Activated gamma-delta T cell (primary cell): Measurements from ENCODE around the gene KCNJ18.
"Not testable (repeated sequence)": the region's sequence is repeated elsewhere in the genome, so short reads cannot be mapped to it uniquely, and the experiment has no call there.

ENCODE experiments used
- DNase-seq: peaks from one replicate; lab custom pipeline; 2025; lab: John Stamatoyannopoulos, UW

Gene KCNJ18

DNA sequence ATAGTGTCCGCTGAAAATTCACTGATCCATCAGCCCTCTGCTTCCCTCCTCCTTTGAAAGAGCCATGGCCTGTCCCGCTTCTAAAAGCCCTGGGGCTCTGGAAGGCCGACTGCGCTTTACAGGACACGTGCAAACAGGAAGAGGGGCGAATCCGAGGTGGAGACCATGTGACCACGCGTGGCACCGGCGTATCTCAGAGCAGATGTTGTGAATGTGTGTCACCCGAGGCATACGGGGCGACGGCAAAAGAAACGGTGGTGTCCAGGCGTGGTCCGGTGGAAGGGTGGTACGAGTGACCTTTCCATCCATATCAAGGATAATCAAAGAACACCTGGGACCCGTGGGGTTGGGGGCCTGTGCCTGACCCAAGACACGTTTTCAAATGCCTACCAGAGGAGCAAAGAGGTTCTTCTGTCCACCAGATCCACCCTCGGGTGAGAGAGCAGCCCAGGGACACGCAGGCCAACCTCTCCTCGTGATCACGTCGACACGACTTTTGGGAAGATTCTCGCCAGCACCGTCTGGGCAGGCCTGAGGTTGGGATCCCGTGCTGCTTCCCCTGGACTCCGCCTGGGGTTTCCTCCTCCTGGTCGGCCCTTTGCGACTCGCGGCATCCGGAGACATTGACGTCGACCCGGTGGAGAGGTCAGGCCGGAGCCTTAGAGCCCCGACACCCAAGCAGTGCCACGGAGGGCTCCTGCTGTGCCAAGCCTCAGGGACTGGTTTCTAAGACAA lies 7.1 kb upstream of the KCNJ18 start:
- DNase-seq, result not testable (repeated sequence)

DNA sequence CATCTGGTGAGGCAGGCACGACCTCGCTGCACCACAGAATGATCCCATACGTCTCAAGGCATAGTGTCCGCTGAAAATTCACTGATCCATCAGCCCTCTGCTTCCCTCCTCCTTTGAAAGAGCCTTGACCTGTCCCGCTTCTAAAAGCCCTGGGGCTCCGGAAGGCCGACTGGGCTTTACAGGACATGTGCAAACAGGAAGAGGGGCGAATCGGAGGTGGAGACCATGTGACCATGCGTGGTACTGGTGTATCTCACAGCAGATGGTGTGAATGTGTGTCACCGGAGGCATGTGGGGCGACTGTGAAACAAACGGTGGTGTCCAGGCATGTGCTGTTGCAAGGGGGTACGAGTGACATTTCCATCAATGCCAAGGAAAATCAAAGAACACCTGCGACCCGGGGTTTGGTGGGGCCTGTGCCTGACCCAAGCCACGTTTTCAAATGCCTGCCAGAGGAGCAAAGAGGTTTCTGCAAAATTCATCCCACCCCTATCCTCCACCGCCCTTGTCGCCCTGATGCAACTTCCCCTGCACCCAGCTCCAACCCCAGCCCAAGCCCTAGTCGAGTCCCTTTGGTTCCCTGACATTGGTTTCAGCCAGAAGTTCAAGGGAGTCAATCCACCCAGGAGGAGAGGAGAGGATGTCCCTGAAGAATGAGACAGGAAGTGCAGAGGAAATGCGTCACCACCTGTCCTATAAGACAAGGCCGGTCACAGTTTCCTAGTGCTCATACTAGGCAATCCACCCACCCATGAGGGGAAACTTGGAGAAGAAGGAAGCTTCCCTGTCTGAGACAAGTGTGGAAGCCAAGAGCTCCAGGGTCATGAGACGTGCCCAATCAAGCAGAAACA lies 5.9 kb upstream of the KCNJ18 start:
- no peak for DNase-seq

DNA sequence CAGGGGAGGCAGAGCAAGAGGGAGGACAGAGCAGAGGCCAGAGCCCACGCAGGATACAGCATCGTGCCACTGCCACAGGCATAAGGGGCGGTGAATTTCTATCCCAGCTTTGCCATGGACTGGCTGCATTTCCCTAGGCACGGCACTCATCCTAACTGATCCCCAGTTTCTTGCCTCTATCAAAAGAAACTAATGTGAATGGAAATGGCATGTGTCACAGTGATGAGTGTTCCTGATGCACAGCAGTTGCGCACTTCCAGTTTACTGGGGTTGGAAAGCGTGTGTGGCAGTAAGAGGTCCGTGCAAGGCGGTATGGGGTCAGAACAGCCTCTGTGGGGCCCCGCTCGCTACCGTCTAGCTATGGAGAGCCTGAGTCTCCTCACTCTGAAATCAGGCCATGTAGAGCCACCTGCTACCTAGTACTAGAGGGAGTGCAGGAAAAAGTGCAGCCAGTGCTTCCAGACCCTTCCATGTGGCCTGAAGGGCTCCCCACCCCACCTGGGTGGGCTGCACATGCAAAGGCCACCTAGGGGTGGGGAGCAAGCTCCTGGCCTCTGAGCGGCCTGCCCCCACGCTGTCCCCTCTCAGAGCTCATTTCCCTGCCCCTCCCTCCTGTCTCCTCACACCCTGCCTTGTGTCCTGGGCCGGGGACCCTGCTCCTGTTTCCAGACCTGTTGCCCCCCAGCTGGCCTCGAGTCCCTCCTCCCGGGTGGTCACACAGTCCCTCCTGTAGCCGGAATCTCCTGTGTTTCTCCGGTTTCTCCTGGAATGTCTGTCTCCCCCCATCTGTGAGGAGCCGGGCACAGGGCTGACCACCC lies 5.0 kb upstream of the KCNJ18 start:
- DNase-seq, result no peak

DNA sequence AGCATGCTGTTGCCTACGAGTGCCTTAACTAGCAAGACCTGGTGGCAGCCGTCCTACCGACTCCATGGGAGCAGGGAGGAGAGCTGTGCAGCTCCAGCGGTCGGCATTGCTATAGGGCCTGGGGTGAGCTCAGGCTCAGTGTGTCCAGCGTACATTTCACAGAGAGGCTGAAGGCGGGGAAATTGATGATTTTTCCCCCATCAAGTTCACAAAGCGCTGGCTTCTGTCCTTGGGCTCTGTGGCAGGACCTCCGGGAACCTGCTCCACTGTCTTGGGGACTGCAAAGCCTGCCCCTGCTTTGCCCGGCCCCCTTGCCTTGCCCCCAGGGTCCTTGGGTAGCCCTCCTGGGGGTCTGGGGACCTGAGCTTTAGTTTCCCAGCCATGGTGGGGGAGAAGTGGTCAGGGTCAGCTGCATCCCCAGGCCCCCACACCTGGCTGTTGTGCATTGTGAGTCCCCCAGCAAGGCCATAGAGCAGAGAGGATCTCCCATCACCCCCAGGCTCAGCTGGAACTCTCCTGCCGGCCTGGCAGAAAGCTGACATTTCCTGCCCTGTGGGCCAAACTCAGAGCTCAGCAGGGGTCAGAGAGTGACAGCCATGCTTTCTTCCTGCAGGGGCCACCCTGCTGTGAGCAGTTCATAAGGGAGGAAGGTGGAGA lies 3.9 kb upstream of the KCNJ18 start:
- DNase-seq, result no peak

DNA sequence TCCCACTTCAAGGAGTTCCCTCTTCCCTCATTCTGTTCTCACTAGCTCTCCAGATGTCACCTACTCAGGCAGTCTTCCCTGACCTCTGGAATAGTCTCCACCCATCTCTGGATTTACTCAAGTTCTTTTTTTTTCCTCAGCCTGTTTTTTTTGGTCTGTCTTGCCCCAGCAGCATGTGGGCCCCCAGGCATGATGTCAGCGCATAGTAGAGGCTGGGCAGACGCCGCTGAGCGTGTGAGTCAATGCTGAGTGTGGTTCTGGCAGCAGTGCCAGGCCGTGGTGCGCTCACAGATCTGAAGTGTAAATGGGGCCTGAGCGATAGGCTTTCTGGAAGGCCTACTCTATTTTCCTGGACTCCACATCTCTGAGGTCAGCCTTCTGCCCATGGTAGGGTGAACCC lies 2.7 kb upstream of the KCNJ18 start:
- no peak for DNase-seq

DNA sequence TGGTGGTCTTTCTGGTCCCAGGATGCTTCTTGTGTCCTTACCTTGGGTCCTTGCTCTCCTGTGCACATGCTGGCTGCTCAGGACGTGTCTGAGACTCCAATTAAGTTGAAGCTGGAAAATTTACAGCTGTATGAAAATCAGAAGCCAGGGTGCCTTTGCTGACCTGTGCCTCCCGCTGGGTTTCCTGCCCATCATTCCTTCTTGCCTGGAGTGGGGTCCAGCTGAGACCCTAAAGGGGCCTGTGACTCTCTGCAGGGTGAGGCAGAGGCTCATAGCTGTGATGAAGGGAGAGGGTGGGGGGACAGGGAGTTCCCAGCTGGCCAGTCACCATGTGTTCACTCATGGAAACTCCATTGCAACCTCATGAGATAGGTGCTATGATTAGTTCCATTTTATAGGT lies 1.5 kb upstream of the KCNJ18 start:
- DNase-seq, result not testable (repeated sequence)

DNA sequence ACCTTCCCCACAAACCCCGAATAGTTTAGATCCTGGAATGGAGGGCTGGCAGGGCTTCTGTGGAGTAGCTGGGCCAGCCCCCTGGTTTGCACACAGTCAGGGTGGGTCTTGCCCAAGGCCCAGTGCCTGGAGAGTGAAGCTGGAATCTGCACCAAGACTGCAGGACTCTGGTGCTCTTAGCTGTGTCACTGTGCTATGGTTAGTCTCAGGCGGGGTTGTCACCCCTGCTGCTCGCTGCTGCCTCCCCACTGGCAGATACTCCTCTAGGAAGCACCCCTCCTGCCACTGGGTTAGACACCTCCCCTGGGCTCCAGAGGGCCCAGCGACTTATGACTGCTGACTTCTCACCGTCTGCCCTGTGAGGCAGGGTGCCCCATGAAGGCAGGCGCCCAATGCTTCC lies 842 bp upstream of the KCNJ18 start:
- not testable (repeated sequence) for DNase-seq

DNA sequence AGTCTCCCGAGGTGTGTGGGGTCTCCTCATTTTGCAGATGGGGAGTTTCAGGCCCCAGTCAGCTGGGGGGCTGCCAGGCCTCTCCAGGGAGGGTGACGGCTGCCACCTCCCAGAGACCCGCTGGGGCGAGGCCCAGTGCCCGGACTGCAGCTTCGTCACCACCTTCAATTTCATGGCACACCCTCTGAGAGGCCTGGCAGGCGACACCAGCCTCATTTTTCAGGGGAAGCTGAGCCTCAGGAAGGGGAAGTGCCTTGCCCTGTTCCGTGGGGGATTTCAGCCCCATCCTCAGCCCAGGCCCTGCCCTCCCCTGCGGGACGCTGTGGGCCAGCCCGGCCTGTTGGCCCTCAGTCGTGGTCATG lies 362 bp downstream of the KCNJ18 start:
- not testable (repeated sequence) for DNase-seq

DNA sequence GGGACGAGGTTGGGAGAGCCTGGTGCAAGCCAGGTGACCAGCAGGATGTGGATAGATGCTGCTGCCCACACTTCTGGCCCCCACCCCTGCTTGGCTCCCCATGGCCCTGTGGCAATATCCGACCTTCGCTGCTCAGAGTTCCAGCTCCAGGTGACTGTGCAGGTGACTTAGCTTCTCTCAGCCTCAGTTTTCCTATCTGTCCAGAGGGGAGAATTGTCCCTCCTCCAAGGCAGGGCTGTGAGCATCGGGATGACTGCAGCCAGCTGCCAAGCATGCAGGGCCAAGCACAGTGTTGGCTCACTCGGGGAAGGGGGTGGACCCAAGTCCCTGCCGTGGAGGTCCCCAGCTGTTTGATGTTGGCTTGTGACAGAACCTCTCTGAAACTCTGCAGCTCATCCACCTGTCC lies 1.1 kb downstream of the KCNJ18 start:
- DNase-seq, result not testable (repeated sequence)

DNA sequence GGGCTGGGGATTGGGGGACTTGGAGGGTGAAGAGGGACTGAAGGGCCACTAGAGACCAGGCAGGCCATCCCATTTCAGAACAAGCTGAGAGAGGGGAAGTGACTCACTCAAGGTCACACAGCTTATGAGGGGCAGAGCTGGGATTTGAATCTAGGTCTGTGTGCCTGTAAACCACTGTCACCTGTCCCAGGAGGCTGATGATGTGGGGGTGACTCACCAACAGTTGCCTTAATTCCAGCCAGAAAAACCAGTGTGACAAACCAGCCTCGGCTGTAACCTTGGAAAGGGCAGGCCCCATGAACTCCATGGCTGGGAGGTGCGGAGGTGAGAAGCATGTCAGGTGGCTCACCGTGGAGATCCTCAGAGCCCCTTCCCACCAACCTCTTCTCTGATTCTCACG lies 1.6 kb downstream of the KCNJ18 start:
- DNase-seq, result not testable (repeated sequence)

DNA sequence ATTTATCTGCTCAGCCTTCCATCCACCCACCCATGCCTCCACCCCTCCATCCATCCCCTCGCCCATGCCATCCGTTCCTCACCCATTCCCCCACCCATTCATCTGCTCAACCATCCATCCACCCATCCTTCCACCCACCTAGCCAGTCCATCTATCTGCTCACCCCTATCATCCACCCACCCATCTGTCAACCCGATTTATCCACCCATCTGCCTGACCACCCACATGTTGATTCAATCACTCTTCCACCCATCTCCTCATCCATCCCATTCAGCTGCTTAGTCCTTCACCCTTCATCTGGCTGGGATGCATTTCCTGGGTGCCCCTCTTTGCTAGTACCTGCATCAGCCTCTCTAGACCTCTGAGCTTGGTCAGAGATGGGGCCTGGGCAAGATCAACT lies 3.9 kb downstream of the KCNJ18 start:
- not testable (repeated sequence) for DNase-seq

DNA sequence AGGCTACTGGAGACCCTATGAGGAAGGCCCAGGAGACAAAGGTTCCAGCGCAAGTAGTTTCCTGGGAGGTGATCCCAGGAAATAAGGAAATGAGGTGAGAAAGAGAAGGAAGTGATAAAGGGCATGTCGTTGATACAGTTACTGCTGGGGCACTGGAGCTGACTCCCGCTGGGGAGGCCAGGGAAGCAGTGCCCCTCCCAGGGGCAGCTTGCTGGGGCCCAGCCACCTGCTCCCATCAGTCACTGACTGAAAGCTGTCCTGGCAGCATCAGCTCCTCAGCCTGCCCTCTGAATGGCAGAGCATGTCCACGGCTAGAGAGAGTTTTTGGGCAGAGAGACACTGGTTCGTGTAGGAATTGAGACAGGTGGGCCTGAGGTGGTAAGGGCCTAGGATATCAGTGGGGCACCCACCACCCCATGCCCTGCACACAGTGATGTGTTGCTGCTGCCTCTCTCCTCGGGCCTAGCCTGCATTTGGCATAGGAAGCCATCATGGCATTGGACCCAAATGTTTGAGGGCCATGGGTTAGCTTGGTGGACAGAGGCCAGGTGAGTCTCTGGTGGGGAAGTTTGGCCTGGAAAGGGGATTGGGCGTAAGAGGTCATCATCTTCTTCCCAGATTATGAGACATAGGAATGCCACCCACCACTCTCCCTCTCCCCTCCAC lies 4.7 kb downstream of the KCNJ18 start:
- DNase-seq, result not testable (repeated sequence)

DNA sequence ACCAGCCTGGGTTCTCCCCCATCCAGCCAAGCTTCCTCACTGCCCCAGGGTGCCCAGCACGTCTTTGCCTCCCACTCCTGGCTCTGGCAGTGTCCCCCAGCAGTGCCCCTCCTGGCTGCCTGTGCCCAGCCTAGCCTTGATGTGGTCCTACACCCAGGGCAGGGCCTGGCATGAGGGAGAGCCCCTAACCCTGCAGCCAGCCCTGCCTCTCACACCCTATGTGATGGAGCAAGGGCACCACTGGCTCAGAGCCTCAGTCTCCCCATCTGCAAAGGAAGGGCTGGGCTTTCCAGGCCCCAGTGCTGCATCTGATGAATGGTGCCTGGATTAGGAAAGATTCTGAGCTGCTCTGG lies 5.2 kb downstream of the KCNJ18 start:
- DNase-seq, result not testable (repeated sequence)

DNA sequence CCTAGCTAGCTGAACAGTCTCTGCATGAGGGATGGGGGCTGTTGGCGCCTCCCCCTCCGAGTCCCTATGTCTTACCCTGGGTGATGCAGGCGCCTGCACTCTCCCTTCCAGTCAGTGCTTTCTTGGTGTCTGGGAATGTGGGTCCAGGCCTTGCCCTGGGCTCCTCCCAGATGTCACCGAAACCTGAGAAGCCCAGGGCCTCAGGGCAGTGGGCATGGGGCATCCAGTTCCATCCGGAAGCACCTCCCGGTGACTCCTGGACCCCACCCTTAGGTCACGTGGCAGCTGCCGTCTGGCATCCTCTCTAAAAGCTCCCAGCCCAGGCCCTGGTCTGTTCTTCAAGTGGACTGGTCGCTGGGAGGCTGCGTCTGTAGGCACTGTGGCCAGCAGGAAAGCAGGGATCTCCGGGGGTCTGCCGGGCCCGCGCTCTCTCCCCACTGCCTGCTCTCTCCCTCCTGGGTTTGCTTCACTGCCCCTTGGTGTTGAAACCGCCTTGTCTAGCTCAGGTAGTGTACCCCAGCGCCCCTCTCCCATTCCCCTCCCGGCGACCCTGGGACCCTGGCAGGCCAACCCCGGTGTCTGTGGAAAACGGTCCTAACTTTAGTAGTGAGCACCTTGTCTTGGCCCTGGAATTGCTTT lies 6.2 kb downstream of the KCNJ18 start:
- DNase-seq, result not testable (repeated sequence)

DNA sequence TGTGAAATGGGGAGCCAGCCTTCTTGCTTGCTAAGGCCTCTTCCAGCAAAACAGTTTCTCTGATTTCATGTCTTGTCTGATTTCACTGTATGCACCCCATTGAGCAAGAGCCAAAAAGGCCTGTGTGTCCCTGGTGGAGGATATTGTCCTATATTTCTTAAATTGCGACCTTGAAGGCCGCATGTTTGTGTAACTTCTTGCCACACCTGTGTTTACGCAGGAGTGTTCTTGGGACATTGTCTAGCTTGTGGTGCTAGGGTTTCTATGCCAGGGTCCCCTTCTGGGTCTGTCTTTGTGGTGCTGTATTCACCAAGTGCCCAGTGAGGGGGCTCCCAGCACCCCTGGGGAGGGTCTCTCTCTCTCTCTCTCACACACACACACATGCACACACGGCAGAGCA lies 6.8 kb downstream of the KCNJ18 start:
- not testable (repeated sequence) for DNase-seq

DNA sequence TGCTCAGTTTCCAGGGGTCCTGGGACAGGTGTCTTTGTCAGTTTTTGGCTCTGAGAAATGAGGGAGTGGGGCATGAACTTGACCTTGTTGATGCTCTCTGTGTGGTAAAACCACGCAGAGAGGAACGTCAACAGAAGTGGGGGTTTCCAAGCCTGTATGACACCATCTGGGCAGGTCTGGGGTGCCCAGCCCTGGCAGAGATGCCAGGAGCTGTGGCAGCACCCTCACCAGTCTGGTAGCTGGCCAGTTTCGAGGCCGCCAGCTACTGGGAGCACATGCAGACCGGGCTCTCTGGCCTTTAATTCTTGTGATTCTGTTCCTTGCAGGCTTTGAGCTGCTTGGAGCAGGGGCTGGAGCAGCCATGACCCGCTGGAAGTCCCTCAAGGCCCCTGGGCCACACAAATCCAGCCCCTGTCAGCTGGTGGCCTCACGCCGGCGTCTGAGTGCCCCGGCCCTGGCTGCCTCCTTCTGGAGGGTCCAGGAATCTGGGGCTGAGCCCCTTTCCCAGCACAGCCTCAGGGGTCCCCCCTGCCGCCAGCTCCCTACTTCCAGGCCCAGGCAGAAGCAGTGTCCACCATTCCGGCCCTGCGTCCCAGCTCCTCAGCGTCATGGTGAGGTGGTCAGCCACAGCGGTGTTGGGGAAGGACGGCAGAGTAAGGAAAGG lies 7.4 kb downstream of the KCNJ18 start:
- not testable (repeated sequence) for DNase-seq

DNA sequence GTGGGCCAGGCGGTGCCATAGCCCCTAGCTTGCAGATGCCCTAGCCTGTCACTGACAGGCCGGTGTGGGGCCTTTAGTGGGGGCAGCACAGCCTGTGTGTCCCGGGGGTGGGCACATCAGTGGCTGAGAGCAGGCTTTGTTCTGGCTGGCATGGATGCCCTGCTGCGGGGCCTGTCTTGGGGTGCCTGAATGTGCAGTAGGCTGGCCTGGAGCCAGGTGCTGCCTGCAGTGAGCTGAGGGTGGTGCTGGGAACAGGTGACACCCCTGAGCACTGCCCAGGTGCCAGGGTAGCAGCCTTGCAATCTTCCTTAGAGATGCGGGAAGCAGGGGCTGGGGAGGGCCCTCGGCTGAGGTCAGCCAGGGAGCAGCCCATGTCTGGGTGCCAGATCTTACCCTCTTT lies 8.8 kb downstream of the KCNJ18 start:
- DNase-seq, result not testable (repeated sequence)

DNA sequence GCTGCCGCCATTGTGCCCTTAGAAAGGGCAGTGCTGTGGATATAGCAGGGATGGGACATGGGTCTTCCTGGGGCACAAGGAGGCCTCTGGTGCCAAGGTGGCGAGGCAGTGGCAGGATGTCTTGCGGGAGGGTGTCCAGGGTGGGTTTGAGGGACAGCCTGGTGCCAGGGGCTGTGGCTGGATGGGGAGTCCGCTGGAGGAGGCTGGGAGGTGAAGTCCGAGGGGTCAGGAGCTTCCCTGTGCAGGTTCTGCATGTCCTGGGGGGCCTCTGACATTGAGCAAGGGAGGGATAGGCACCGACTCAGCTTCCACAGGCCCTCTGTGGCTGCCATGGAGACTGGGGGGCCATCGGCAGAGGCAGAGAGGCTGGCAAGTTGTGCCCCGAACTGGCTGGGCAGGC lies 9.7 kb downstream of the KCNJ18 start:
- DNase-seq, result not testable (repeated sequence)

DNA sequence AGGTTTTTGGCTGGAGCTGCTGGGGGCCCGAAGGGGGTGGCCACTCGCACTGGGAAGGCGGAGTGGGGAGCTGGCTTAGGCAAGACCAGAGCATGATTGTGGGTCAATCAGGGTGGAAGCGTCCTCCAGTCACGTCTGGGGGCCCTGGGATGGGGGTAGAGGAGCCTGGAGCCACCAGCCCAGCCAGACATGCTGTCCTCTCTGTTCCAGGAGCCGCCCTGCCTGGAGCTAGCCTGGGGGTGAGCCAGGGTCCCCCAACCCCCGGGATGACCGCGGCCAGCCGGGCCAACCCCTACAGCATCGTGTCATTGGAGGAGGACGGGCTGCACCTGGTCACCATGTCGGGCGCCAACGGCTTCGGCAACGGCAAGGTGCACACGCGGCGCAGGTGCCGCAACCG lies 10.2 kb downstream of the KCNJ18 start:
- not testable (repeated sequence) for DNase-seq

DNA sequence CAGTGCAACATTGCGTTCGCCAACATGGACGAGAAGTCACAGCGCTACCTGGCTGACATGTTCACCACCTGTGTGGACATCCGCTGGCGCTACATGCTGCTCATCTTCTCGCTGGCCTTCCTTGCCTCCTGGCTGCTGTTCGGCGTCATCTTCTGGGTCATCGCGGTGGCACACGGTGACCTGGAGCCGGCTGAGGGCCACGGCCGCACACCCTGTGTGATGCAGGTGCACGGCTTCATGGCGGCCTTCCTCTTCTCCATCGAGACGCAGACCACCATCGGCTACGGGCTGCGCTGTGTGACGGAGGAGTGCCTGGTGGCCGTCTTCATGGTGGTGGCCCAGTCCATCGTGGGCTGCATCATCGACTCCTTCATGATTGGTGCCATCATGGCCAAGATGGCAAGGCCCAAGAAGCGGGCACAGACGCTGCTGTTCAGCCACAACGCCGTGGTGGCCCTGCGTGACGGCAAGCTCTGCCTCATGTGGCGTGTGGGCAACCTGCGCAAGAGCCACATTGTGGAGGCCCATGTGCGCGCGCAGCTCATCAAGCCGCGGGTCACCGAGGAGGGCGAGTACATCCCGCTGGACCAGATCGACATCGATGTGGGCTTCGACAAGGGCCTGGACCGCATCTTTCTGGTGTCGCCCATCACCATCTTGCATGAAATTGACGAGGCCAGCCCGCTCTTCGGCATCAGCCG lies 10.8 kb downstream of the KCNJ18 start:
- not testable (repeated sequence) for DNase-seq
